ENCODE results near the gene TWIST2.

DNA sequence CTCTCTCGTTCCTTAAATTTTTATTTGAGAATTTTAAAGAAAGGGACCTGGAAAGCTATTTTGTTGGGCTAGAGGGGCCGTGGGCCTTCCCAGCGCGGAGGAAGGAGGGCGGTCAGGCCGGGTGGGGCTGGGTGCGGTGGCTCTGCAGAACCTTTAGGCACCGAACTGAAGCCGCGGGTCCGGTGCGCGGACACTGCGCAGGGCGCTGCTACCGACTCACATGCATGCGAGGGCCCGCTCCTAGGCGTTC is 1.6 kb upstream of the TWIST2 start:
- TF ChIP-seq, protein P1, sequence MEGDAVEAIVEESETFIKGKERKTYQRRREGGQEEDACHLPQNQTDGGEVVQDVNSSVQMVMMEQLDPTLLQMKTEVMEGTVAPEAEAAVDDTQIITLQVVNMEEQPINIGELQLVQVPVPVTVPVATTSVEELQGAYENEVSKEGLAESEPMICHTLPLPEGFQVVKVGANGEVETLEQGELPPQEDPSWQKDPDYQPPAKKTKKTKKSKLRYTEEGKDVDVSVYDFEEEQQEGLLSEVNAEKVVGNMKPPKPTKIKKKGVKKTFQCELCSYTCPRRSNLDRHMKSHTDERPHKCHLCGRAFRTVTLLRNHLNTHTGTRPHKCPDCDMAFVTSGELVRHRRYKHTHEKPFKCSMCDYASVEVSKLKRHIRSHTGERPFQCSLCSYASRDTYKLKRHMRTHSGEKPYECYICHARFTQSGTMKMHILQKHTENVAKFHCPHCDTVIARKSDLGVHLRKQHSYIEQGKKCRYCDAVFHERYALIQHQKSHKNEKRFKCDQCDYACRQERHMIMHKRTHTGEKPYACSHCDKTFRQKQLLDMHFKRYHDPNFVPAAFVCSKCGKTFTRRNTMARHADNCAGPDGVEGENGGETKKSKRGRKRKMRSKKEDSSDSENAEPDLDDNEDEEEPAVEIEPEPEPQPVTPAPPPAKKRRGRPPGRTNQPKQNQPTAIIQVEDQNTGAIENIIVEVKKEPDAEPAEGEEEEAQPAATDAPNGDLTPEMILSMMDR (conservative IDR thresholded peaks at IDR 0.05; ENCODE audit: low read depth, low read length), result no peak
- no peak for TF ChIP-seq EZH2 (IDR thresholded peaks at IDR 0.05; ENCODE audit: borderline replicate concordance, low read depth, low read length, poor library complexity, severe bottlenecking)
